ENCODE results near the gene RELB.

RELB gene

GRCh38 chr19:45087531-45087930 is 86.3 kb downstream of the RELB start:
- DNase-seq: peak; percentile 38
